HepG2 (cell line): ENCODE data around the gene ISG20L2. TPM values are rescaled to one million over a fixed set of nuclear protein-coding genes. Genes with fewer than 3 reads are reported as not detected.
A peak's percentile ranks its signal among the peaks of the same experiment; 100 is the strongest.

ENCODE experiments used
- ELF1 ChIP-seq: sonication (generic); formaldehyde crosslinking; IDR thresholded peaks from 2 replicates; pipeline ENCODE4 v1.4.0; 2020; ENCODE audit warnings: missing genetic modification reagents
- GFI1 ChIP-seq: sonication (generic); formaldehyde crosslinking; IDR thresholded peaks from 2 replicates; pipeline ENCODE4 v1.5.0; 2020; ENCODE audit warnings: missing genetic modification reagents, mild to moderate bottlenecking, borderline replicate concordance
- GTF2F1 ChIP-seq: fragments of 150-350 bp; IDR thresholded peaks from 2 replicates; pipeline ENCODE4 v1.6.1; 2014; ENCODE audit warnings: low read length
- MAX ChIP-seq: IDR thresholded peaks from 2 replicates; pipeline ENCODE4 v1.6.1; 2012; ENCODE audit warnings: inconsistent platforms
- NFYC ChIP-seq: IDR thresholded peaks from 2 replicates; pipeline ENCODE4 v1.6.1; 2016; ENCODE audit warnings: missing genetic modification reagents, missing compliant biosample characterization
- NR2F6 ChIP-seq, 2 experiments: IDR thresholded peaks; 2 replicates each; pipeline ENCODE4 v1.6.1; 2016; ENCODE audit warnings: antibody characterized with exemption in 1 of 2, mild to moderate bottlenecking in 1 of 2
- NR3C1 ChIP-seq: sonication (generic); formaldehyde crosslinking; IDR thresholded peaks from 2 replicates; pipeline ENCODE4 v1.4.0; 2020; ENCODE audit warnings: missing genetic modification reagents
- REL ChIP-seq: sonication (generic); formaldehyde crosslinking; conservative IDR thresholded peaks from 2 replicates; pipeline ENCODE4 v1.8.0; 2022; ENCODE audit warnings: mild to moderate bottlenecking, missing genetic modification reagents, moderate library complexity
- REPIN1 ChIP-seq: sonication (generic); formaldehyde crosslinking; IDR thresholded peaks from 2 replicates; pipeline ENCODE4 v1.8.0; 2022; ENCODE audit warnings: missing genetic modification reagents, low read depth, mild to moderate bottlenecking, borderline replicate concordance
- RFX3 ChIP-seq: IDR thresholded peaks from 2 replicates; pipeline ENCODE4 v1.6.1; 2016; ENCODE audit warnings: missing biosample characterization, missing genetic modification reagents
- TAF15 ChIP-seq: fragments of 200-400 bp; formaldehyde crosslinking; IDR thresholded peaks from one replicate; pipeline ENCODE4 v1.6.1; 2018; ENCODE audit warnings: mild to moderate bottlenecking, low read depth, low read length; ENCODE audit not compliant: poor library complexity, severe bottlenecking
- TCF12 ChIP-seq, 2 experiments: fragments of 450-650 bp in 1 of 2; sonication (generic) in 1 of 2; formaldehyde crosslinking in 1 of 2; IDR thresholded peaks; 2 replicates each; pipeline versions ENCODE4 v1.6.1 to v1.8.0; 2017 to 2022; ENCODE audit warnings: antibody characterized with exemption in 1 of 2, mild to moderate bottlenecking in 1 of 2, missing genetic modification reagents in 1 of 2, moderate library complexity in 1 of 2
- THYN1 ChIP-seq: sonication (generic); formaldehyde crosslinking; IDR thresholded peaks from 2 replicates; pipeline ENCODE4 v1.8.1; 2023; ENCODE audit warnings: low read depth, mild to moderate bottlenecking, moderate library complexity, missing genetic modification reagents, borderline replicate concordance
- TIGD3 ChIP-seq: sonication (generic); formaldehyde crosslinking; IDR thresholded peaks from 2 replicates; pipeline ENCODE4 v1.5.1; 2020; ENCODE audit warnings: mild to moderate bottlenecking, missing genetic modification reagents, borderline replicate concordance
- ZFP36L1 ChIP-seq: sonication (generic); formaldehyde crosslinking; IDR thresholded peaks from 2 replicates; pipeline ENCODE4 v1.8.0; 2022; ENCODE audit warnings: mild to moderate bottlenecking, missing genetic modification reagents, moderate library complexity
- ZNF20 ChIP-seq: sonication (generic); formaldehyde crosslinking; IDR thresholded peaks from 2 replicates; pipeline ENCODE4 v1.4.0; 2020; ENCODE audit warnings: mild to moderate bottlenecking, moderate library complexity, missing genetic modification reagents
- ZNF33B ChIP-seq: sonication (generic); formaldehyde crosslinking; IDR thresholded peaks from 2 replicates; pipeline ENCODE4 v1.5.1; 2020; ENCODE audit warnings: mild to moderate bottlenecking, missing genetic modification reagents
- ZNF407 ChIP-seq: sonication (generic); formaldehyde crosslinking; IDR thresholded peaks from one replicate; pipeline ENCODE4 v1.5.1; 2020; ENCODE audit warnings: mild to moderate bottlenecking, missing genetic modification reagents; ENCODE audit errors: not compliant biosample characterization
- ZNF605 ChIP-seq: sonication (generic); formaldehyde crosslinking; IDR thresholded peaks from 2 replicates; pipeline ENCODE4 v1.8.0; 2022; ENCODE audit warnings: mild to moderate bottlenecking, missing genetic modification reagents
- ZNF878 ChIP-seq: sonication (generic); formaldehyde crosslinking; IDR thresholded peaks from 2 replicates; pipeline ENCODE4 v1.8.1; 2023; ENCODE audit warnings: mild to moderate bottlenecking, missing genetic modification reagents, moderate library complexity
- polyA plus RNA-seq, 8 experiments: library from polyadenylated mRNA; depleted of rRNA in 3 of 8; stranded (reverse) in 7 of 8; unstranded in 1 of 8; fragments of >200 nt; fragmentation: Illumina TruSeq in 4 of 8; extraction: Trizol in 4 of 8; gene quantifications; 2 replicates each; pipeline versions ENCODE4 v1.2.1 to v1.2.3, GENCODE V29; 2011 to 2016; ENCODE audit warnings: low read depth in 4 of 8, missing spikeins in 1 of 8, mixed read lengths in 1 of 8; ENCODE audit not compliant: insufficient read depth in 1 of 8
- total RNA-seq, 5 experiments: library from RNA; depleted of rRNA; stranded (reverse); fragments of >200 nt; fragmentation: Illumina TruSeq; extraction: Trizol; gene quantifications; 2 replicates each; pipeline ENCODE4 v1.2.3, GENCODE V29; 2016; ENCODE audit warnings: low read depth in 1 of 5

The ISG20L2 gene
- total and polyA plus RNA-seq, 2 of the 13 experiments (the other 11 are each of a cell fraction or from before 2014, with no cell fraction given): 19.8 to 21.3 TPM

- TF ChIP-seq ZNF407 (no peak), TCF12 (IDR thresholded peaks at IDR 0.05) (no peak), TCF12 (CRISPR knock-in tag; IDR thresholded peaks at IDR 0.05) (no peak), ZNF20 (no peak), NFYC (no peak), ZNF878 (CRISPR knock-in tag) (no peak), TIGD3 (CRISPR knock-in tag) (no peak), NR2F6 (IDR thresholded peaks at IDR 0.05) (peak; percentile 62; the same call in 1 of the 2 replicates), NR2F6 (CRISPR knock-in tag; IDR thresholded peaks at IDR 0.05) (peak; percentile 40; the same call in 1 of the 2 replicates), GFI1 (CRISPR knock-in tag) (0 out of 2 replicates have a peak, but pooled peaks have one; percentile 34), GTF2F1 (no peak), THYN1 (CRISPR knock-in tag) (no peak), ZNF605 (CRISPR knock-in tag) (peak; percentile 64), TAF15 (no peak), ZNF33B (CRISPR knock-in tag) (no peak), NR3C1 (no peak), ELF1 (CRISPR knock-in tag) (no peak), REL (CRISPR knock-in tag) (no peak), ZFP36L1 (CRISPR knock-in tag) (no peak), REPIN1 (CRISPR knock-in tag) (no peak), MAX (0 out of 2 replicates have a peak, but pooled peaks have one; percentile 12), RFX3 (CRISPR knock-in tag) (no peak)
Observed at GRCh38 chr1:156705918-156706656, 22.5 kb downstream of the ISG20L2 start (continued).
